ENCODE results near the gene SPRYD3.

SPRYD3 gene

GRCh38 chr12:53097564-53098353 lies 18.6 kb upstream of the SPRYD3 start, which contains the start of gene IGFBP6:
Gene IGFBP6 (plus strand): TSS chr12:53097667. CDS start chr12:53097718, 51 bp downstream.
- Histone ChIP-seq H3K79me2 (ENCODE audit: insufficient read depth, low read length) (no peaks in the 10 kb centered on the region), H3K9ac (ENCODE audit: low read length) (peak within 1 kb of the TSS; percentile 65), H2AFZ (ENCODE audit: low read length) (no peak within 1 kb of the TSS), H3K36me3 (ENCODE audit: insufficient read depth, low read length) (no peaks in the 10 kb centered on the region), H3K27me3 (ENCODE audit: insufficient read depth, low read length) (peaks cover 5% of the 10 kb centered on the region; the same call in 1 of the 2 replicates), H3K27ac (ENCODE audit: low read depth, low read length, poor library complexity, severe bottlenecking) (no peak within 1 kb of the TSS), H3K4me2 (ENCODE audit: low read length) (peak within 1 kb of the TSS; percentile 93), H3K9me3 (ENCODE audit: low read length) (no peaks in the 10 kb centered on the region), H4K20me1 (ENCODE audit: insufficient read depth, low read length) (no peaks in the 10 kb centered on the region), H3K9me2 (ENCODE audit: low read depth, low read length) (no peaks in the 10 kb centered on the region), H3F3A (ENCODE audit: insufficient read depth, low read length) (no peaks in the 10 kb centered on the region), H3K4me1 (ENCODE audit: insufficient read depth, low read length, severe bottlenecking) (peaks cover 29% of the 10 kb centered on the region), H3K4me3 (ENCODE audit: low read depth, low read length, poor library complexity, severe bottlenecking) (peak within 1 kb of the TSS; percentile 61)
- TF ChIP-seq EZH2 (IDR thresholded peaks at IDR 0.05; ENCODE audit: borderline replicate concordance, low read length): no peak
- TF ChIP-seq CTCF (IDR thresholded peaks at IDR 0.05; ENCODE audit: low read length): no peak

- no peak overlapping the region for H3K27ac ChIP-seq (ENCODE audit: low read depth, low read length, poor library complexity, severe bottlenecking)
- H2AFZ ChIP-seq (ENCODE audit: low read length): no peak overlapping the region
- no peaks in the 10 kb centered on the region for H4K20me1 ChIP-seq (ENCODE audit: insufficient read depth, low read length)
- H3K79me2 ChIP-seq (ENCODE audit: insufficient read depth, low read length): no peaks in the 10 kb centered on the region
- H3F3A ChIP-seq (ENCODE audit: insufficient read depth, low read length): no peaks in the 10 kb centered on the region
- H3K4me3 ChIP-seq (ENCODE audit: low read depth, low read length, poor library complexity, severe bottlenecking): peak overlapping the region; percentile 61
- no peaks in the 10 kb centered on the region for H3K9me3 ChIP-seq (ENCODE audit: low read length)
- H3K27me3 ChIP-seq (ENCODE audit: insufficient read depth, low read length): peaks cover 5% of the 10 kb centered on the region; the same call in 1 of the 2 replicates
- H3K4me1 ChIP-seq (ENCODE audit: insufficient read depth, low read length, severe bottlenecking): peaks cover 24% of the 10 kb centered on the region
- TF ChIP-seq EZH2 (IDR thresholded peaks at IDR 0.05; ENCODE audit: borderline replicate concordance, low read length): no peak
- TF ChIP-seq CTCF (IDR thresholded peaks at IDR 0.05; ENCODE audit: low read length): no peak
- peak overlapping the region; percentile 93 for H3K4me2 ChIP-seq (ENCODE audit: low read length)
- H3K36me3 ChIP-seq (ENCODE audit: insufficient read depth, low read length): no peaks in the 10 kb centered on the region
- H3K9ac ChIP-seq (ENCODE audit: low read length): peak overlapping the region; percentile 65; the same call in 1 of the 2 replicates
- no peaks in the 10 kb centered on the region for H3K9me2 ChIP-seq (ENCODE audit: low read depth, low read length)
Measured at GRCh38 chr12:53097207-53097563, 18.0 kb upstream of the SPRYD3 start.

GRCh38 chr12:53096759-53097158 lies 17.6 kb upstream of the SPRYD3 start:
- Histone ChIP-seq H2AFZ (ENCODE audit: low read length) (no peak overlapping the region), H3K4me3 (ENCODE audit: low read depth, low read length, poor library complexity, severe bottlenecking) (no peak overlapping the region), H3K4me1 (ENCODE audit: insufficient read depth, low read length, severe bottlenecking) (peaks cover 23% of the 10 kb centered on the region), H3K9me3 (ENCODE audit: low read length) (no peaks in the 10 kb centered on the region), H3K36me3 (ENCODE audit: insufficient read depth, low read length) (no peaks in the 10 kb centered on the region), H4K20me1 (ENCODE audit: insufficient read depth, low read length) (no peaks in the 10 kb centered on the region), H3K27me3 (ENCODE audit: insufficient read depth, low read length) (peaks cover 5% of the 10 kb centered on the region; the same call in 1 of the 2 replicates), H3K4me2 (ENCODE audit: low read length) (no peak overlapping the region), H3K79me2 (ENCODE audit: insufficient read depth, low read length) (no peaks in the 10 kb centered on the region), H3F3A (ENCODE audit: insufficient read depth, low read length) (no peaks in the 10 kb centered on the region), H3K9me2 (ENCODE audit: low read depth, low read length) (no peaks in the 10 kb centered on the region), H3K27ac (ENCODE audit: low read depth, low read length, poor library complexity, severe bottlenecking) (no peak overlapping the region), H3K9ac (ENCODE audit: low read length) (no peak overlapping the region)
- TF ChIP-seq EZH2 (IDR thresholded peaks at IDR 0.05; ENCODE audit: borderline replicate concordance, low read length) (no peak), CTCF (IDR thresholded peaks at IDR 0.05; ENCODE audit: low read length) (no peak)
